Keratinocyte (primary cell): Measurements from ENCODE around the gene LTB4R2.

Experiments
- CTCF ChIP-seq, 3 experiments: IDR thresholded peaks in 1 of 3; conservative IDR thresholded peaks in 1 of 3; optimal IDR thresholded peaks in 1 of 3; 2 replicates in 2 of 3; 3 replicates in 1 of 3; pipeline versions ENCODE3 to v1.5.1; 2011; ENCODE audit warnings: low read length in 3 of 3, mild to moderate bottlenecking in 3 of 3, moderate library complexity in 2 of 3, control low read depth in 1 of 3, inconsistent platforms in 1 of 3; ENCODE audit not compliant: insufficient read depth in 2 of 3; ENCODE audit errors: extremely low read depth in 1 of 3
- EZH2 ChIP-seq: IDR thresholded peaks from one replicate; pipeline ENCODE4 v1.6.1; 2012; ENCODE audit warnings: inconsistent platforms, mild to moderate bottlenecking, low read length, moderate library complexity

DNA sequence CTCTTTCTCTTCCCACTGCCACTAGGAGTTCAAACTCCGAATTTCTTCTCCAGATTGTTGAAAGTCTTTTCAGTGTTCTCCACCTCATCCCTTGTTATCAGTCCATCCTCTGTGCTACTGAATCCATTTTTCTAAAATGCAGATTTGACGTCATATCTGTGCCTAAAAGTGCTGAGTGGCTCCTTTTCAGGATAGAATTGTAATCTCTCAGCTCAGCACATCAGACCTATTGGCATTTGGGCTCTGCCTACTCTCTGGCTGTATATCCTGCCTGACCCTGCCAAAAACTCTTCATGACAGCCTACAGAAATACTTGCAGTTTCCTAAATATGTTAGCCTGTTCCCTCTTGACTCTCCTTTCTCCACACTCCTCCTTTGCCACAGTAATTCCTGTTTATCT is 37.5 kb upstream of the LTB4R2 start:
- TF ChIP-seq CTCF (optimal IDR thresholded peaks at IDR 0.05 in 1 of 3, IDR thresholded peaks at IDR 0.05 in 1 of 3, conservative IDR thresholded peaks at IDR 0.05 in 1 of 3; ENCODE audit: extremely low read depth in 1 of 3, insufficient read depth in 2 of 3, low read length in 3 of 3) (no peak), EZH2 (no peak)
